ENCODE results near the gene FOXL3. TPM values are rescaled to one million over a fixed set of nuclear protein-coding genes. Genes with fewer than 3 reads are reported as not detected.

The FOXL3 gene
- total RNA-seq, 2 experiments from 2014 or later: not detected

GRCh38 chr7:297611-298374 is 7.8 kb downstream of the FOXL3 start:
- DNase-seq: no peak
- Mint-ChIP-seq H3K4me1 (no peaks in the 10 kb centered on the region), H3K27me3 (peaks cover 7% of the 10 kb centered on the region), H3K27ac (no peak overlapping the region), H3K36me3 (no peaks in the 10 kb centered on the region), H3K4me3 (no peak overlapping the region), H3K9me3 (no peaks in the 10 kb centered on the region)

GRCh38 chr7:298375-298702 is 8.4 kb downstream of the FOXL3 start:
- Mint-ChIP-seq H3K4me3 (no peak overlapping the region), H3K9me3 (no peaks in the 10 kb centered on the region), H3K27me3 (peaks cover 1% of the 10 kb centered on the region), H3K4me1 (no peaks in the 10 kb centered on the region), H3K36me3 (no peaks in the 10 kb centered on the region), H3K27ac (no peak overlapping the region)
- no peak for DNase-seq

GRCh38 chr7:298743-299142 is 8.8 kb downstream of the FOXL3 start:
- H3K36me3 Mint-ChIP-seq: no peaks in the 10 kb centered on the region
- DNase-seq: no peak
- no peaks in the 10 kb centered on the region for H3K27me3 Mint-ChIP-seq
- H3K4me1 Mint-ChIP-seq: no peaks in the 10 kb centered on the region
- H3K4me3 Mint-ChIP-seq: no peak overlapping the region
- no peaks in the 10 kb centered on the region for H3K9me3 Mint-ChIP-seq
- H3K27ac Mint-ChIP-seq: no peak overlapping the region

GRCh38 chr7:299169-299568 is 9.2 kb downstream of the FOXL3 start:
- H3K9me3 Mint-ChIP-seq: no peaks in the 10 kb centered on the region
- no peaks in the 10 kb centered on the region for H3K27me3 Mint-ChIP-seq
- no peak overlapping the region for H3K27ac Mint-ChIP-seq
- H3K36me3 Mint-ChIP-seq: no peaks in the 10 kb centered on the region
- H3K4me3 Mint-ChIP-seq: no peak overlapping the region
- DNase-seq: no peak
- no peaks in the 10 kb centered on the region for H3K4me1 Mint-ChIP-seq

GRCh38 chr7:299628-300027 is 9.7 kb downstream of the FOXL3 start:
- Mint-ChIP-seq H3K4me3 (no peak overlapping the region), H3K4me1 (no peaks in the 10 kb centered on the region), H3K27ac (no peak overlapping the region), H3K36me3 (no peaks in the 10 kb centered on the region), H3K27me3 (no peaks in the 10 kb centered on the region), H3K9me3 (no peaks in the 10 kb centered on the region)
- DNase-seq: no peak

- Mint-ChIP-seq H3K27me3 (no peaks in the 10 kb centered on the region), H3K4me3 (no peak overlapping the region), H3K36me3 (no peaks in the 10 kb centered on the region), H3K27ac (no peak overlapping the region), H3K9me3 (no peaks in the 10 kb centered on the region), H3K4me1 (no peaks in the 10 kb centered on the region)
- no peak for DNase-seq
These were observed 10.1 kb downstream of the FOXL3 start for GRCh38 chr7:300048-300447.

- Mint-ChIP-seq H3K9me3 (no peaks in the 10 kb centered on the region), H3K27ac (no peak overlapping the region), H3K4me1 (no peaks in the 10 kb centered on the region), H3K27me3 (no peaks in the 10 kb centered on the region), H3K36me3 (no peaks in the 10 kb centered on the region), H3K4me3 (no peak overlapping the region)
- no peak for DNase-seq
These were observed 10.7 kb downstream of the FOXL3 start for GRCh38 chr7:300546-301290.

GRCh38 chr7:301291-302053 is 11.5 kb downstream of the FOXL3 start:
- H3K27ac Mint-ChIP-seq: no peak overlapping the region

GRCh38 chr7:302054-302992 is 12.4 kb downstream of the FOXL3 start:
- DNase-seq: no peak
- H3K36me3 Mint-ChIP-seq: no peaks in the 10 kb centered on the region
- H3K9me3 Mint-ChIP-seq: no peaks in the 10 kb centered on the region
- no peak overlapping the region for H3K4me3 Mint-ChIP-seq
- no peaks in the 10 kb centered on the region for H3K4me1 Mint-ChIP-seq
- H3K27ac Mint-ChIP-seq: no peak overlapping the region
- H3K27me3 Mint-ChIP-seq: no peaks in the 10 kb centered on the region

More at GRCh38 chr7:301291-302053, 11.5 kb downstream of the FOXL3 start:
- Mint-ChIP-seq H3K27me3 (no peaks in the 10 kb centered on the region), H3K4me1 (no peaks in the 10 kb centered on the region), H3K4me3 (no peak overlapping the region), H3K36me3 (no peaks in the 10 kb centered on the region), H3K9me3 (no peaks in the 10 kb centered on the region)
- DNase-seq: no peak

GRCh38 chr7:303425-303824 is 13.5 kb downstream of the FOXL3 start:
- Mint-ChIP-seq H3K27ac (no peak overlapping the region), H3K4me1 (no peaks in the 10 kb centered on the region), H3K36me3 (no peaks in the 10 kb centered on the region), H3K27me3 (no peaks in the 10 kb centered on the region), H3K4me3 (no peak overlapping the region), H3K9me3 (peaks cover 2% of the 10 kb centered on the region)
- no peak for DNase-seq

- no peak overlapping the region for H3K4me3 Mint-ChIP-seq
- DNase-seq: no peak
- H3K27me3 Mint-ChIP-seq: no peaks in the 10 kb centered on the region
- no peaks in the 10 kb centered on the region for H3K36me3 Mint-ChIP-seq
- H3K4me1 Mint-ChIP-seq: no peaks in the 10 kb centered on the region
- no peak overlapping the region for H3K27ac Mint-ChIP-seq
- peaks cover 2% of the 10 kb centered on the region for H3K9me3 Mint-ChIP-seq
These were observed 14.1 kb downstream of the FOXL3 start for GRCh38 chr7:303884-304573.

- Mint-ChIP-seq H3K4me1 (no peaks in the 10 kb centered on the region), H3K9me3 (peaks cover 2% of the 10 kb centered on the region), H3K27ac (no peak overlapping the region), H3K4me3 (no peak overlapping the region), H3K36me3 (no peaks in the 10 kb centered on the region), H3K27me3 (no peaks in the 10 kb centered on the region)
- DNase-seq: no peak
These were observed 14.8 kb downstream of the FOXL3 start for GRCh38 chr7:304574-305409.

- H3K9me3 Mint-ChIP-seq: peaks cover 2% of the 10 kb centered on the region
- H3K4me3 Mint-ChIP-seq: no peak overlapping the region
- no peak for DNase-seq
- no peaks in the 10 kb centered on the region for H3K4me1 Mint-ChIP-seq
- no peak overlapping the region for H3K27ac Mint-ChIP-seq
- H3K27me3 Mint-ChIP-seq: no peaks in the 10 kb centered on the region
- no peaks in the 10 kb centered on the region for H3K36me3 Mint-ChIP-seq
These were observed 15.6 kb downstream of the FOXL3 start for GRCh38 chr7:305410-306151.

All from activated naive CD8-positive, alpha-beta T cell treated with anti-CD3 and anti-CD28 coated beads for 36 hours (primary cell).